Measurements from ENCODE around the gene ENDOD1.
"Not testable (repeated sequence)": the region's sequence is repeated elsewhere in the genome, so short reads cannot be mapped to it uniquely, and the experiment has no call there.

The ENDOD1 gene

GRCh38 chr11:95104121-95104830 lies 14.6 kb downstream of the ENDOD1 start:
- DNase-seq: no peak

DNA sequence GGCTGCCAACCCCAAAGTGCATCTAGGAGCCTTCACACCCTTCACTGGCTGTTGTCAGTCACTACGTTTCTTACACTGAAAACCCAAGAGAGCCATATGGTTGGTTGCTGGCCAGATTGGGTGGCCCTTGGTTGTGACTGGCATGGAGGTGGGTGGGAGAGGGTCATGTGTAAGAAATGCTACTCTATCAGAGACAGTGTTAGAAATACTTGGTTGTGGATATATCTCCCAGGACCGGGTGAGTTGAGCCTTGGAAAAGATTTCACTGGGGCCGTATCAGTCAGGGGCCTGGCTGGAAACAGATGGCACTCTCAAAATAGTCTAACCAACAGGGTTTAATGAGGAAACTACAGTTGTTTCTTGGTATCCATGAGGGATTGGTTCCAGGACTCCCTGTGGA lies 15.2 kb downstream of the ENDOD1 start:
- DNase-seq: no peak

DNA sequence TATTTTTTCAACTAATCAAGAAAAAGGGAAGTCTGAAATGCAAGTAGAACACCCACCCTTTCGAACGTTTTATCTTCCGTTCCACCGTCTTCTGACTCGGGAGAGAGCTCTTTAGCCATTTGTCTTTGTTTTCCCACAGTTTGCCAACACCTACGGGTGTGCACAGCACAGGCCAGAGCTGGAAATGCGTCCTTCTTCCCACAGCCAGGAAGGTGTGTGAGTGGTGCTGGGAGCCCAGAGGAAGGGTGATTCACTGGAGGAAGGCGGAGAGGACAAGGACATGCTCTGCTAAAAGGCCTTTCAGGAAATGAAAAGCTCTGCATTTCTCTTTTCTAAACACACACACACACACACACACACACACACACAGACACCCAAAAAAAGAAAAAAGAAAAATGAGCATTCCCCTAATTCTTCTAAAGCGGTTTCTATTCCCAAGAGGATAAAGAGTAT lies 18.5 kb downstream of the ENDOD1 start:
- no peak for DNase-seq

- no peak for DNase-seq
Observed at GRCh38 chr11:95108671-95109551, 19.3 kb downstream of the ENDOD1 start.

- DNase-seq: not testable (repeated sequence)
Observed at GRCh38 chr11:95111471-95111870, 21.8 kb downstream of the ENDOD1 start.

DNA sequence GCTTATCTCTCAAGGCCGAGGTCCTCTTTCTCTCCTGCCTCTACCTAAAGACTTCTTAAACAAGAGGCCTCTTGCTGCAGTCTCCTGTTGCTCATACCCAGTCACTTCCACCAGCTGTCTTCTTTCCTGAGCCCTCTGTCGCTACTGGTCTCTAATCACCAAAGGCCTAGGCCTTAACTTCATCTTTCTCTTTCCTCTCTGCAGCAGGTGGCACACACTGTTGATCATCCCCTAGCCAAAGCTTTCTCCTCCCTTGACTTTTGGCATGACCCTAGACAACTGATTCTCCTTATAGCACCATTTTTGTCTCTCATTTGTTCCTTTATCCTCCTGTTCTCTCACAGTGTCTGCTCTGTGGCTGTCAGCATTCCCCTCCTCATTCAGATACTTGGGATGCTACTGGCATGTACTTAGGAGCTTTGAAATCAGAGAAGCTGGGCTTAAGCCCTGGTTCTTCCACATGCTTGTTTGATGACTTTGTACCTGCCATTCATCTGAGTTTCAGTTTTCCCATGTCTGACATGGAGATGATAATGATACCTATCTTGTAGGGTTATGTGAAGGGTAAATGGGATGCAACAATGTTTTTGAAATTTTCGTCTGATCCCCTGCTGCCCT lies 22.4 kb downstream of the ENDOD1 start:
- DNase-seq: no peak

DNA sequence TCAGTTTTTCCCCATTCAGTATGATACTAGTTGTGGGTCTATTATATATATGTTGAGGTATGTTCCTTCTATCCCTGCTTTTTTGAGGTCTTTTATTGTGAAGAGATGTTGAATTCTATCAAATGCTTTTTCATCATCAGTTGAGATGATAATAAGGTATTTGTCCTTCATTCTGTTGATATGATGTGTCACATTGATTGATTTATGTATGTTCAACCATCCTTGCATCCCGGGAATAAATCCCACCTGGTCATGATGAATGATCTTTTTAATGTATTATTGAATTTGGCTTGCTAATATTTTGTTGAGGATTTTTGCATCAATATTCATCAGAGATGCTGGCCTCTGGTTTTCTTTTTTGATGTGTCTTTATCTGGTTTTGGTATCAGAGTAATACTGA lies 26.0 kb downstream of the ENDOD1 start:
- no peak for DNase-seq

GRCh38 chr11:95119361-95120060 lies 29.9 kb downstream of the ENDOD1 start:
- no peak for DNase-seq

- DNase-seq: no peak
Observed at GRCh38 chr11:95121698-95122097, 32.1 kb downstream of the ENDOD1 start.

DNA sequence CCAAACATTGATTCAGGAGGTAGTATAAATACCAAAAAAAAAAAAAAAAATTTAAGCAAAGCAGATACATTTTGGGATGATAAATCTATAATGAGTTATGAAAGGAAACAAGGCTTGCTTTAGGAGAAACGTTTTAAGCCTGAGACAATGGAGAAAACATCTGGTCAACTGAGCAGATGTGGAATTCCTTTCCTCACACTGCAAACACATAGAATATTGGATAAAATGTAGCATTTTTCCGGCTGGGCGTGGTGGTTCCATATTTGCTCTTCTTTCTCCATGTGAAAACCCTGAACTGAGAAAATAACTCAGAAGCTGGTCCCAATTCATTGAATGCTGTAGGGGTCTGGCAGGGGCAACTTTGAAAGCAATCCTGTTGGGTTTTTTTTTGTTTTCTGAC lies 33.9 kb downstream of the ENDOD1 start:
- DNase-seq: no peak

GRCh38 chr11:95128602-95129001 lies 39.0 kb downstream of the ENDOD1 start:
- DNase-seq: no peak

DNA sequence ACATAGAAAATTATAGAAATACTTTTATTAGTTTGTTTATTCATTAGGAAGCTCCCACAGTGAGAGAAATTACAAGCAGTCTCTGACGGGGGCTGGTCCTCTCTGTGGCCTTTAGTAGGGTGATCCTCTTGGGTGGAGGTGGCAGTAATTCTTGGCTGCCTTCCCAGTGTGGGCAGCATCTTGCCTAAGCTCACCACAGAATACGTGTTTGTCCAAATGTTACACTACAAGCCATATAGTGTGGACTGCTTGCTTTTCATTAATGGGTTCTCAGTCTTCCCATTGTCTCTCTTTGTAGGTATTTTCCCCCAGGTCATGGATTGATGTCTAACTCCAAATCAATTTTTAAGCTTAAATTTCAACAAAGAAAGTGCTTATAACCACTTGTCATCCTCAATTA lies 43.3 kb downstream of the ENDOD1 start:
- no peak for DNase-seq

GRCh38 chr11:95134491-95134890 lies 44.8 kb downstream of the ENDOD1 start:
- no peak for DNase-seq

- no peak for DNase-seq
Observed at GRCh38 chr11:95135155-95135554, 45.5 kb downstream of the ENDOD1 start.

DNA sequence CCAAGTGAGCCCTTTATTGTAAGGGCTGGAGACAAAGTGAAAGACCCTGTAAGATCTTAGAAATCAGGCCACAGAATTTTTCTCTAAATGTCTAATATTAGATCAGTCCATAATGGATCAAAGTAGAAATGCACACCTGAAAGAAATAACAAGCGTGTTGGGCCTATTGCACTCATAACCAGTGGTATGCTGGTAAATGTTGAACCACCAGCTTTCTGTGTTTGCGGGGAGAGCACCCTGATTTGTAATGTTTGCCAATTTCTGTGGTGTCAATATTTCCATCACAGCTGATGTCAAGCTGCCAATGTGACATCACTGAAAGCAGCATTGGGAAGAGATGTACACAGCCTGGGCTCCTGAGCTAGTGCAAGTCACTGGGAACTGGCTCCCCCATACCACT lies 46.2 kb downstream of the ENDOD1 start:
- no peak for DNase-seq

GRCh38 chr11:95136747-95137146 lies 47.1 kb downstream of the ENDOD1 start:
- not testable (repeated sequence) for DNase-seq

- DNase-seq: no peak
Observed at GRCh38 chr11:95137299-95137698, 47.7 kb downstream of the ENDOD1 start.

DNA sequence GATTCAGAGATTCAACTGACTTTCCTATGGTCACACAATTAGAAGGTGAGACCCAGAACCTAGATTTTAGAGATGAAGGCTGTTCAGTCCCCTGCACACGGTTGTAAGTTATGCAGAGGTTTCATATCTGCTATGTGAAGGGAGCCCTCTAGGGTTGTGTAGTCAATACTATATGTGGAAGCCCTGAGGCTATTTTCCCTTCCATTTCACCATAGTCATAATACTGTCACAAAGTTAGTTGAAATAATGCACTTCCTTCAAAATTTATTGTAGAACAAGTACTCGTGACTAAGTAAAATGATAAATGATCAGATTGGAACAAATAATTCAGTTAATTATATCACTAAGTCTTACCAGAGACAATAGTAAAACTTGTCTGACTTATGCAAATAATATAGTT lies 48.8 kb downstream of the ENDOD1 start:
- DNase-seq: no peak

- DNase-seq: no peak
Observed at GRCh38 chr11:95140397-95141033, 50.9 kb downstream of the ENDOD1 start.

- no peak for DNase-seq
Observed at GRCh38 chr11:95142431-95142830, 52.8 kb downstream of the ENDOD1 start.

DNA sequence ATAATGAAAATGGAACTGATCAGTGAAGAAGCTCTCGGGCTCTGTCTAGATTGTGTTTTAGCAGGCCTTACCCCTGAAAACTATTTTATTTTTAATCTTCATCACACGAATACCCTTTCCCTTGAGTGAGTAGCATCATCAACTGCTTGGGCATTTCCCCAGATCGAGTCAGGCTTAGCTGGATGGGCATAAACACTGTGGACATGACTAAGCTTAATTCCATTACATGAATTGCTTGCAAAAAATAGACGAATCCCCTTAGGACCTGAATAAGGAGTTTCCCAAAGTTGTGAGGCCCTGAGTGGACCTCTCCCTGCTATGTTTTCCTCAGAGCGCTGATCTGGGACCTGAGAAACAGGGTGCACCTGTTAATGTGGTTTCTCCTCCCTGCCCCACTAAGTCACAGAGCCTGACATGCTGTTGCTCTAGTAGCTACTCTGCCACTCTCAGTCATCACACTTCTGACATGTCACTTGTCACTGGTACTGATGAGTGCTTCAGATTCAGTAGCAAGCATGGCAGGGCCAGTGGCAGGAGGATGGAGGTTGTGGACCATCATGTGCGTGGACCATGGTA lies 53.5 kb downstream of the ENDOD1 start:
- DNase-seq: no peak
